Lung (tissue), 12 donors: ENCODE results near the gene LRRC40. TPM values are rescaled to one million over a fixed set of nuclear protein-coding genes. Genes with fewer than 3 reads are reported as not detected.

Source experiments
- ATAC-seq: fragments of 200-7000 bp; cut with Tn5 transposase; one replicate; pipeline ENCODE4 v1.9.1; 2020; ENCODE audit warnings: moderate number of reproducible peaks; ENCODE audit not compliant: insufficient read depth, low FRiP score
- DNase-seq, 3 donors: peaks; one replicate each; pipeline ENCODE4 v3.0.0-alpha.2; 2013 to 2017
- H3K27ac ChIP-seq, 2 donors: one replicate each; pipeline ENCODE4 v1.5.1; 2013; ENCODE audit warnings: mild to moderate bottlenecking in 2 of 2, moderate library complexity in 2 of 2, control low read depth in 1 of 2, inconsistent platforms in 1 of 2, low read depth in 1 of 2, low read length in 1 of 2
- H3K27me3 ChIP-seq, 3 donors: one replicate each; pipeline ENCODE4 v1.5.1; 2013; ENCODE audit warnings: low read length in 2 of 3; ENCODE audit not compliant: control insufficient read depth in 3 of 3, insufficient read depth in 3 of 3
- H3K36me3 ChIP-seq, 4 donors: one replicate each; pipeline ENCODE4 v1.5.1; 2013; ENCODE audit warnings: low read length in 4 of 4, mild to moderate bottlenecking in 1 of 4, moderate library complexity in 1 of 4; ENCODE audit not compliant: control insufficient read depth in 4 of 4, insufficient read depth in 4 of 4
- H3K4me1 ChIP-seq, 5 donors: one replicate each; pipeline ENCODE4 v1.5.1; 2013; ENCODE audit warnings: low read length in 5 of 5, mild to moderate bottlenecking in 2 of 5, moderate library complexity in 1 of 5; ENCODE audit not compliant: control insufficient read depth in 5 of 5, insufficient read depth in 5 of 5
- H3K4me3 ChIP-seq: one replicate; pipeline ENCODE4 v1.5.1; 2013; ENCODE audit warnings: mild to moderate bottlenecking, control low read depth, moderate library complexity
- H3K9ac ChIP-seq, 2 donors: one replicate each; pipeline ENCODE4 v1.5.1; 2013; ENCODE audit warnings: low read length in 2 of 2, control low read depth in 1 of 2; ENCODE audit not compliant: insufficient read depth in 1 of 2
- H3K9me3 ChIP-seq, 4 donors: one replicate each; pipeline ENCODE4 v1.5.1; 2013; ENCODE audit warnings: low read length in 3 of 4, mild to moderate bottlenecking in 1 of 4, moderate library complexity in 1 of 4; ENCODE audit not compliant: control insufficient read depth in 4 of 4, insufficient read depth in 3 of 4
- WGBS, 2 donors: extraction: QIAGEN DNeasy Blood & Tissue Kit; methylation state at CpG; one replicate each; pipeline ENCODE4 v1.1.7; 2013; 5-methylcytosine and 5-hydroxymethylcytosine counted together
- polyA plus RNA-seq, 2 donors: library from polyadenylated mRNA; stranded (reverse); fragments of 200-250 nt; gene quantifications; one replicate each; pipeline ENCODE4 v1.2.1, GENCODE V29; 2013
- total RNA-seq, 2 donors: library from RNA; depleted of rRNA in 1 of 2; stranded (reverse); fragments of >200 nt in 1 of 2; gene quantifications; one replicate each; pipeline ENCODE4 v1.2.1, GENCODE V29; 2014 to 2021
- TF ChIP-seq, protein P1 (sequence below): IDR thresholded peaks from 2 replicates; pipeline ENCODE4 v1.5.1; 2012; ENCODE audit warnings: mild to moderate bottlenecking; ENCODE audit errors: control extremely low read depth, extremely low read depth
- donor health status: control.
- donor health status: control.
- donor health status: Bipolar disorder and iron deficiency.
- donor health status: healthy.
- donor health status: DM: yes; HTN: yes; CAD: no.

LRRC40 gene
- total and polyA plus RNA-seq, 4 donors: 7.5 to 24.6 (median 10.6) TPM

DNA sequence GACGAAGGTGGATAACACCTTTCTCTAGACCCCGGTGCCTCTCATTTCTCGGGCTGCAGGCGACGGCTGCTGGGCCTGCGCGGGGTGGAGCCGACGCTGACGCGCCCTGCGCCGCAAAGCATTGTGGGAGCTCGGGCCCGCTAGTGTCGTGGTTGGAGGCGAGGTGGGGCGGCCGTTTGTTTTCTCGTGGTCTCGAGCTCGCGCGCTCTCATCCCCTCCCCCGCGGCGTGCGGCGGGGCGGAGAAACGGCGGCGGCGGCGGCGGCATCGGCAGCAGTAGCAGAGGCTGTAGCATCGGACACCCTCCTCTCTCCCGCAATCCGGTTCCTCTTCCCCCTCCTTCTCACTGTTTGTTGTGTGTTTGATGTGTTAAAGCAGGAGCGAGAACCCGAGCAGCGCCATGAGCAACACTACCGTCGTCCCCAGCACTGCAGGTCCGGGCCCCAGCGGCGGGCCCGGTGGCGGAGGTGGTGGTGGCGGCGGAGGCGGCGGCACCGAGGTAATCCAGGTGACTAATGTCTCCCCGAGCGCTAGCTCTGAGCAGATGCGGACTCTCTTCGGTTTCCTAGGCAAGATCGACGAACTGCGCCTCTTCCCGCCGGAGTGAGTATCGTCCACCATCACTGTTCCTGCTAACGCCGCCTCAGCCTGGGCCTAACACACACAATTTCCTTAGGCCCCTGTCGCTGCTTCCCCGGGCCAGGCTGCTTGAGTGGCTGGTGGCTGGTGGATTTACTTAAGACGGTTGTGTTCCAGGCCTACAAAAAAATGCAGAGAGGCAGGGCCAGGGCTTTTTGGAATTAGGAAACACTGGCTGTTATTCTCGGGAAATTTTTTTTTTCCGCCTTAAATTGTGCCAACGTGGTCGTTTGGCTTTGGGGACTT is 16.1 kb upstream of the LRRC40 start, which contains the start of gene SRSF11:
Gene SRSF11, plus strand, starts transcription at position 143 of the 884 bp plus-strand sequence. Its CDS starts 257 bp downstream, at position 400.
- Histone ChIP-seq H3K9me3 (no peaks in the 10 kb centered on the region), H3K4me3 (peak within 1 kb of the TSS; percentile 63), H3K27ac (peak within 1 kb of the TSS; percentile 92 to 95), H3K27me3 (no peaks in the 10 kb centered on the region), H3K4me1 (peaks cover 0 to 30% (median 6%) of the 10 kb centered on the region in 5 donors), H3K9ac (peak within 1 kb of the TSS; percentile 98 to 99), H3K36me3 (peaks cover 0 to 17% (median 14%) of the 10 kb centered on the region in 4 donors)
- TF ChIP-seq, protein P1, sequence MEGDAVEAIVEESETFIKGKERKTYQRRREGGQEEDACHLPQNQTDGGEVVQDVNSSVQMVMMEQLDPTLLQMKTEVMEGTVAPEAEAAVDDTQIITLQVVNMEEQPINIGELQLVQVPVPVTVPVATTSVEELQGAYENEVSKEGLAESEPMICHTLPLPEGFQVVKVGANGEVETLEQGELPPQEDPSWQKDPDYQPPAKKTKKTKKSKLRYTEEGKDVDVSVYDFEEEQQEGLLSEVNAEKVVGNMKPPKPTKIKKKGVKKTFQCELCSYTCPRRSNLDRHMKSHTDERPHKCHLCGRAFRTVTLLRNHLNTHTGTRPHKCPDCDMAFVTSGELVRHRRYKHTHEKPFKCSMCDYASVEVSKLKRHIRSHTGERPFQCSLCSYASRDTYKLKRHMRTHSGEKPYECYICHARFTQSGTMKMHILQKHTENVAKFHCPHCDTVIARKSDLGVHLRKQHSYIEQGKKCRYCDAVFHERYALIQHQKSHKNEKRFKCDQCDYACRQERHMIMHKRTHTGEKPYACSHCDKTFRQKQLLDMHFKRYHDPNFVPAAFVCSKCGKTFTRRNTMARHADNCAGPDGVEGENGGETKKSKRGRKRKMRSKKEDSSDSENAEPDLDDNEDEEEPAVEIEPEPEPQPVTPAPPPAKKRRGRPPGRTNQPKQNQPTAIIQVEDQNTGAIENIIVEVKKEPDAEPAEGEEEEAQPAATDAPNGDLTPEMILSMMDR: no peak
- DNase-seq (peak; percentile 97 to 98 (median 97)), ATAC-seq (peak; percentile 100)
- 0% methylated on average over 70 to 74 of the region's 74 CpGs for WGBS, 2 donors

DNA sequence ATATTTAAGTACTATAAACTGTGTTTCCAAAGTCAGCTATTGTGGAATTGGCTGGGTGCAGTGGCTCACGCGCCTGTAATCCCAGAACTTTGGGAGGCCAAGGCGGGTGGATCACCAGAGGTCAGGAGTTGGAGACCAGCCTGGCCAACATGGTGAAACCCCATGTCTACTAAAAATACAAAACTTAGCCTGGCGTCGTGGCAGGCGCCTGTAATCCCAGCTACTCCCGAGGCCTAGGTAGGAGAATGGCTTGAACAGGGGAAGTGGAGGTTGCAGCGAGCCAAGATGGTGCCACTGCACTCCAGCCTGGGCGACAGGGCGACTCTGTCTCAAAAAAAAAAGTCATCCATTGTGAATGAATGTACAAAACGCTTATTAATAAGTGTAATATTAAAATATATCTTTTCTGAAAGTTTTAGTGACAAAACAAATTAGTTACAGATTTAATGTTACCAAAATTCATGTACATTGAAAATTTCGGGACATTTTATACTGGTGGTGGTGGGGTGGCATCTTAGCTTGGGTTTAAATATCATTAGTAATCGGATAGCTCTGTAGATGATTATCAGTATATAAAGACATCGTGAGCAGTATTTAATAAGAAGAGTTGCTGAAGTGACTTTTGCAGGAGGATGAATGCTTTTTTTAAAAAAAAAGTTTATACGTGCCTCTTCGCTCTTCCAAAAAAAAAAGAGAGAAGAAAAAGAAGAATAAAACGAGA is 15.3 kb upstream of the LRRC40 start:
- H3K27ac ChIP-seq: no peak overlapping the region
- 53 to 55% methylated on average over 17 of the region's 17 CpGs for WGBS, 2 donors
- H3K4me3 ChIP-seq: peak overlapping the region; percentile 63
- peak overlapping the region; percentile 74 to 99 for H3K9ac ChIP-seq
- H3K9me3 ChIP-seq: no peaks in the 10 kb centered on the region
- DNase-seq (no peak), ATAC-seq (no peak)
- no peaks in the 10 kb centered on the region for H3K27me3 ChIP-seq
- peaks cover 2 to 25% (median 16%) of the 10 kb centered on the region in 4 donors for H3K36me3 ChIP-seq
- TF ChIP-seq, protein P1: no peak
- H3K4me1 ChIP-seq: peaks cover 0 to 30% (median 6%) of the 10 kb centered on the region in 5 donors

DNA sequence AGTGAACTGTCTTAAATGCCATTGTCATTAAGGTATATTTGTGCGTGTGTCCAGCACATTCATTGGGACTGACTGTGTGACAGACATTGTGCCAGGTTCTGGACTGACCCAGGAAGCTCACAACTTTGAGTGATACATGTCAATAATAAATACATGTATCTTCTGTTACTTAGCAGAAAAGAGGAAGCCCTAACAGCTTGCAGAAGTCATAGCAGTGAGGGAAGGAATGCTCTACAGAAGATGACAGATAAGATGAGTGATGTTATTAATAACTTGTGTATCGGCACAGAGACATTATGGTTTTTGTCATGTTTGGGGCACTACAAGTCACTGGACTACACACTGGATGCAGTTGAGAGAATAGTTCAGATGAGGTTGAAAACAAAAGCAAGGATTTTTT is 14.6 kb upstream of the LRRC40 start:
- H3K27me3 ChIP-seq: no peaks in the 10 kb centered on the region
- H3K27ac ChIP-seq: no peak overlapping the region
- peaks cover 2 to 23% (median 13%) of the 10 kb centered on the region in 4 donors for H3K36me3 ChIP-seq
- DNase-seq (no peak), ATAC-seq (no peak)
- H3K9me3 ChIP-seq: no peaks in the 10 kb centered on the region
- TF ChIP-seq, protein P1: no peak
- peaks cover 0 to 30% (median 6%) of the 10 kb centered on the region in 5 donors for H3K4me1 ChIP-seq
- H3K4me3 ChIP-seq: no peak overlapping the region
- no peak overlapping the region for H3K9ac ChIP-seq
- 73 to 80% methylated on average over 2 of the region's 2 CpGs for WGBS, 2 donors
